COLO668 (cell line): ENCODE measurements around the gene CNBD2.
"Not testable (repeated sequence)": the region's sequence is repeated elsewhere in the genome, so short reads cannot be mapped to it uniquely, and the experiment has no call there.

Experiments used
- DNase-seq: peaks from one replicate; lab custom pipeline; 2025; ENCODE audit not compliant: unreplicated experiment; lab: John Stamatoyannopoulos, UW

Gene CNBD2

GRCh38 chr20:36060676-36061075, 92.3 kb downstream of the CNBD2 start:
- DNase-seq = no peak

- DNase-seq = no peak
These were observed 93.4 kb downstream of the CNBD2 start for GRCh38 chr20:36061754-36062153.

- no peak for DNase-seq
These were observed 94.4 kb downstream of the CNBD2 start for GRCh38 chr20:36062799-36063198.

- no peak for DNase-seq
These were observed 95.7 kb downstream of the CNBD2 start for GRCh38 chr20:36063916-36064657.

- DNase-seq = peak; percentile 94
These were observed 96.5 kb downstream of the CNBD2 start for GRCh38 chr20:36064658-36065426.

GRCh38 chr20:36065427-36065998, 97.1 kb downstream of the CNBD2 start:
- no peak for DNase-seq

GRCh38 chr20:36066777-36067176, 98.4 kb downstream of the CNBD2 start:
- no peak for DNase-seq

GRCh38 chr20:36068526-36068925, 100.1 kb downstream of the CNBD2 start:
- not testable (repeated sequence) for DNase-seq

- no peak for DNase-seq
These were observed 102.1 kb downstream of the CNBD2 start for GRCh38 chr20:36070451-36070850.

- no peak for DNase-seq
These were observed 103.5 kb downstream of the CNBD2 start for GRCh38 chr20:36071848-36072247.

GRCh38 chr20:36074983-36075382, 106.6 kb downstream of the CNBD2 start:
- DNase-seq = no peak

- not testable (repeated sequence) for DNase-seq
These were observed 109.4 kb downstream of the CNBD2 start for GRCh38 chr20:36077762-36078161.

GRCh38 chr20:36079486-36079885, 111.1 kb downstream of the CNBD2 start:
- DNase-seq = no peak

- not testable (repeated sequence) for DNase-seq
These were observed 111.6 kb downstream of the CNBD2 start for GRCh38 chr20:36079984-36080383.
